K562 (cell line): ENCODE data around the gene MAGEA4. TPM values are rescaled to one million over a fixed set of nuclear protein-coding genes. Genes with fewer than 3 reads are reported as not detected.

Experiments
- E2F8 ChIP-seq: fragments of 450-650 bp; IDR thresholded peaks from 2 replicates; pipeline ENCODE4 v1.7.1; 2018; ENCODE audit warnings: mild to moderate bottlenecking, low read depth; ENCODE audit not compliant: partially characterized antibody
- ELF1 ChIP-seq: fragments of 200-800 bp; sonication (Bioruptor generic); IDR thresholded peaks from 2 replicates; pipeline ENCODE4 v1.6.1; 2016; ENCODE audit warnings: missing genetic modification characterization, missing compliant biosample characterization
- MEF2D ChIP-seq: conservative IDR thresholded peaks from 2 replicates; pipeline ENCODE4 v1.6.1; 2016; ENCODE audit warnings: low read depth, missing genetic modification characterization, missing compliant biosample characterization
- NFRKB ChIP-seq: fragments of 450-650 bp; IDR thresholded peaks from 2 replicates; pipeline ENCODE4 v1.6.1; 2016; ENCODE audit warnings: low read depth
- POLR3A ChIP-seq: IDR thresholded peaks from 2 replicates; pipeline ENCODE4 v1.6.1; 2011; ENCODE audit warnings: borderline replicate concordance, mild to moderate bottlenecking, moderate library complexity; ENCODE audit not compliant: insufficient read length, insufficient read depth; ENCODE audit errors: extremely low read depth
- PTRF ChIP-seq: fragments of 450-650 bp; IDR thresholded peaks from 2 replicates; pipeline ENCODE4 v1.6.1; 2016; ENCODE audit warnings: mild to moderate bottlenecking, missing genetic modification characterization, missing compliant biosample characterization
- SMAD3 ChIP-seq: fragments of 450-650 bp; formaldehyde crosslinking; conservative IDR thresholded peaks from 2 replicates; pipeline ENCODE4 v1.4.0; 2020; ENCODE audit warnings: mild to moderate bottlenecking
- ZNF384 ChIP-seq: IDR thresholded peaks from 2 replicates; pipeline ENCODE4 v1.6.1; 2012; ENCODE audit warnings: low read depth, low read length, improper control_type of control experiment
- ZNF79 ChIP-seq: fragments of 250-450 bp; sonication (Bioruptor Pico); IDR thresholded peaks from 2 replicates; pipeline ENCODE4 v1.4.0; 2020; ENCODE audit warnings: low read depth, mild to moderate bottlenecking, moderate library complexity
- ZSCAN32 ChIP-seq: fragments of 450-650 bp; formaldehyde crosslinking; IDR thresholded peaks from 2 replicates; pipeline ENCODE4 v1.4.0; 2020; ENCODE audit warnings: mild to moderate bottlenecking, moderate library complexity
- polyA plus RNA-seq, 8 experiments: library from polyadenylated mRNA; depleted of rRNA in 4 of 8; stranded (reverse) in 5 of 8; unstranded in 3 of 8; fragments of >200 nt; fragmentation: Nextera tagmentation in 2 of 8; fragmentation: Illumina TruSeq in 1 of 8; extraction: Ambion mirVana in 2 of 8; extraction: Trizol in 1 of 8; gene quantifications; 2 replicates each; pipeline versions ENCODE4 v1.2.1 to v1.2.3, GENCODE V29; 2011 to 2014; ENCODE audit warnings: inconsistent platforms in 1 of 8, missing spikeins in 1 of 8
- total RNA-seq, 7 experiments: library from RNA; depleted of rRNA in 6 of 7; stranded (reverse); fragments of >200 nt in 6 of 7; fragmentation: Illumina TruSeq in 2 of 7; extraction: Trizol in 2 of 7; gene quantifications; 2 replicates each; pipeline versions ENCODE4 v1.2.1 to v1.2.3, GENCODE V29; 2011 to 2021; ENCODE audit warnings: low replicate concordance in 1 of 7
- TF ChIP-seq, protein P1 (sequence below), 2 experiments: fragments of 450-650 bp; formaldehyde crosslinking in 1 of 2; IDR thresholded peaks; 2 replicates each; pipeline versions ENCODE4 v1.4.0 to v1.6.1; 2014 to 2020; ENCODE audit warnings: mild to moderate bottlenecking in 2 of 2, borderline replicate concordance in 1 of 2, low read depth in 1 of 2
- TF ChIP-seq, protein P2 (sequence below): fragments of 250-450 bp; sonication (Bioruptor Pico); IDR thresholded peaks from 2 replicates; pipeline ENCODE4 v1.4.0; 2020; ENCODE audit warnings: mild to moderate bottlenecking, moderate library complexity

Gene MAGEA4
- total and polyA plus RNA-seq, 9 of the 15 experiments (the other 6 are each of a cell fraction or from before 2014, with no cell fraction given) = 0.42 to 1.9 (median 0.69) TPM

DNA sequence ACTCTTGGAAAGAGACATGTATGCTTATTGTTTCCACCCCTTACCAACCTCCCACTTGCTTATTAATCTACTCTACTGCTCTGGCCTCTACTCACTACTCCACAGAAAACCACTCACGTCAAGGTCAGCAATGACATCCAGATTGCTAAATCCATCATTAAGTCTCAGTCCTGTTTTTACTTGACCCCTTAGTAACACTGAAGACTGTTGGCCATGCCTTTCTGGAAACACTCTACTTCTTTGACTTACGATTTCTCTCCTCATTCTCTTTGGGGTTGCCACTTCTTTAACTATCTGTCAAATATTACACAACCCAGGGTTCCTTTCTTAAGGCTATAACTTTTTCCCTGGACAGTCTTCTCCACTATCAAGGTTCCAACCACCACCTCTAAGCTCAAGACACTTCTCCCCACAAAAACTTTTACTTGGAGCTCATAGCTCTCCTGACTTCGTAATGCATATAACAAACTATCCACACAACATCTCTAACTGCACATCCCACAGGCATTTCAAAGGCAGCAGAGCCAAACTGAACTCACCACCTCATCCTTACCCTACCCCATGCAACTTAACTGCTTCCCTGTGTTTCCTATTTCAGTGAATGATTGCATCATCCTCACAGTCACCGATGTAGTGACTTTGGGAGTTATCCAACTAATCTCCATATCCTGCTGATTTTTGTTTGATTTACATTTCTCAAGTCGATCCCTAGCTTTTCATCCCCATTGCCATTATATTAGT is 15.8 kb upstream of the MAGEA4 start (continued):
- TF ChIP-seq, protein P1, sequence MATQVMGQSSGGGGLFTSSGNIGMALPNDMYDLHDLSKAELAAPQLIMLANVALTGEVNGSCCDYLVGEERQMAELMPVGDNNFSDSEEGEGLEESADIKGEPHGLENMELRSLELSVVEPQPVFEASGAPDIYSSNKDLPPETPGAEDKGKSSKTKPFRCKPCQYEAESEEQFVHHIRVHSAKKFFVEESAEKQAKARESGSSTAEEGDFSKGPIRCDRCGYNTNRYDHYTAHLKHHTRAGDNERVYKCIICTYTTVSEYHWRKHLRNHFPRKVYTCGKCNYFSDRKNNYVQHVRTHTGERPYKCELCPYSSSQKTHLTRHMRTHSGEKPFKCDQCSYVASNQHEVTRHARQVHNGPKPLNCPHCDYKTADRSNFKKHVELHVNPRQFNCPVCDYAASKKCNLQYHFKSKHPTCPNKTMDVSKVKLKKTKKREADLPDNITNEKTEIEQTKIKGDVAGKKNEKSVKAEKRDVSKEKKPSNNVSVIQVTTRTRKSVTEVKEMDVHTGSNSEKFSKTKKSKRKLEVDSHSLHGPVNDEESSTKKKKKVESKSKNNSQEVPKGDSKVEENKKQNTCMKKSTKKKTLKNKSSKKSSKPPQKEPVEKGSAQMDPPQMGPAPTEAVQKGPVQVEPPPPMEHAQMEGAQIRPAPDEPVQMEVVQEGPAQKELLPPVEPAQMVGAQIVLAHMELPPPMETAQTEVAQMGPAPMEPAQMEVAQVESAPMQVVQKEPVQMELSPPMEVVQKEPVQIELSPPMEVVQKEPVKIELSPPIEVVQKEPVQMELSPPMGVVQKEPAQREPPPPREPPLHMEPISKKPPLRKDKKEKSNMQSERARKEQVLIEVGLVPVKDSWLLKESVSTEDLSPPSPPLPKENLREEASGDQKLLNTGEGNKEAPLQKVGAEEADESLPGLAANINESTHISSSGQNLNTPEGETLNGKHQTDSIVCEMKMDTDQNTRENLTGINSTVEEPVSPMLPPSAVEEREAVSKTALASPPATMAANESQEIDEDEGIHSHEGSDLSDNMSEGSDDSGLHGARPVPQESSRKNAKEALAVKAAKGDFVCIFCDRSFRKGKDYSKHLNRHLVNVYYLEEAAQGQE (IDR thresholded peaks at IDR 0.05; ENCODE audit: borderline replicate concordance) = peak; percentile 23; the same call in 1 of the 2 replicates
- TF ChIP-seq, protein P1 (CRISPR knock-in tag; IDR thresholded peaks at IDR 0.05; ENCODE audit: low read depth) = no peak
- peak; percentile 30; the same call in 1 of the 2 replicates for TF ChIP-seq MEF2D (tag)
- TF ChIP-seq ZNF79 (CRISPR knock-in tag) = no peak
- no peak for TF ChIP-seq ELF1 (tag)
- TF ChIP-seq PTRF = no peak
- peak; percentile 99 for TF ChIP-seq ZSCAN32 (CRISPR knock-in tag)
- no peak for TF ChIP-seq ZNF384
- TF ChIP-seq SMAD3 (CRISPR knock-in tag) = 0 out of 2 replicates have a peak, but pooled peaks have one; percentile 48
- peak; percentile 68; the same call in 1 of the 2 replicates for TF ChIP-seq NFRKB
- TF ChIP-seq, protein P2, sequence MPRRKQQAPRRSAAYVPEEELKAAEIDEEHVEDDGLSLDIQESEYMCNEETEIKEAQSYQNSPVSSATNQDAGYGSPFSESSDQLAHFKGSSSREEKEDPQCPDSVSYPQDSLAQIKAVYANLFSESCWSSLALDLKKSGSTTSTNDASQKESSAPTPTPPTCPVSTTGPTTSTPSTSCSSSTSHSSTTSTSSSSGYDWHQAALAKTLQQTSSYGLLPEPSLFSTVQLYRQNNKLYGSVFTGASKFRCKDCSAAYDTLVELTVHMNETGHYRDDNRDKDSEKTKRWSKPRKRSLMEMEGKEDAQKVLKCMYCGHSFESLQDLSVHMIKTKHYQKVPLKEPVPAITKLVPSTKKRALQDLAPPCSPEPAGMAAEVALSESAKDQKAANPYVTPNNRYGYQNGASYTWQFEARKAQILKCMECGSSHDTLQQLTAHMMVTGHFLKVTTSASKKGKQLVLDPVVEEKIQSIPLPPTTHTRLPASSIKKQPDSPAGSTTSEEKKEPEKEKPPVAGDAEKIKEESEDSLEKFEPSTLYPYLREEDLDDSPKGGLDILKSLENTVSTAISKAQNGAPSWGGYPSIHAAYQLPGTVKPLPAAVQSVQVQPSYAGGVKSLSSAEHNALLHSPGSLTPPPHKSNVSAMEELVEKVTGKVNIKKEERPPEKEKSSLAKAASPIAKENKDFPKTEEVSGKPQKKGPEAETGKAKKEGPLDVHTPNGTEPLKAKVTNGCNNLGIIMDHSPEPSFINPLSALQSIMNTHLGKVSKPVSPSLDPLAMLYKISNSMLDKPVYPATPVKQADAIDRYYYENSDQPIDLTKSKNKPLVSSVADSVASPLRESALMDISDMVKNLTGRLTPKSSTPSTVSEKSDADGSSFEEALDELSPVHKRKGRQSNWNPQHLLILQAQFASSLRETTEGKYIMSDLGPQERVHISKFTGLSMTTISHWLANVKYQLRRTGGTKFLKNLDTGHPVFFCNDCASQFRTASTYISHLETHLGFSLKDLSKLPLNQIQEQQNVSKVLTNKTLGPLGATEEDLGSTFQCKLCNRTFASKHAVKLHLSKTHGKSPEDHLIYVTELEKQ (CRISPR knock-in tag) = no peak
- no peak for TF ChIP-seq E2F8
- TF ChIP-seq POLR3A = no peak
